ENCODE data around the gene STX3.

- no peak for TF ChIP-seq POLR2AphosphoS5 (IDR thresholded peaks at IDR 0.05)
- TF ChIP-seq, protein P1, sequence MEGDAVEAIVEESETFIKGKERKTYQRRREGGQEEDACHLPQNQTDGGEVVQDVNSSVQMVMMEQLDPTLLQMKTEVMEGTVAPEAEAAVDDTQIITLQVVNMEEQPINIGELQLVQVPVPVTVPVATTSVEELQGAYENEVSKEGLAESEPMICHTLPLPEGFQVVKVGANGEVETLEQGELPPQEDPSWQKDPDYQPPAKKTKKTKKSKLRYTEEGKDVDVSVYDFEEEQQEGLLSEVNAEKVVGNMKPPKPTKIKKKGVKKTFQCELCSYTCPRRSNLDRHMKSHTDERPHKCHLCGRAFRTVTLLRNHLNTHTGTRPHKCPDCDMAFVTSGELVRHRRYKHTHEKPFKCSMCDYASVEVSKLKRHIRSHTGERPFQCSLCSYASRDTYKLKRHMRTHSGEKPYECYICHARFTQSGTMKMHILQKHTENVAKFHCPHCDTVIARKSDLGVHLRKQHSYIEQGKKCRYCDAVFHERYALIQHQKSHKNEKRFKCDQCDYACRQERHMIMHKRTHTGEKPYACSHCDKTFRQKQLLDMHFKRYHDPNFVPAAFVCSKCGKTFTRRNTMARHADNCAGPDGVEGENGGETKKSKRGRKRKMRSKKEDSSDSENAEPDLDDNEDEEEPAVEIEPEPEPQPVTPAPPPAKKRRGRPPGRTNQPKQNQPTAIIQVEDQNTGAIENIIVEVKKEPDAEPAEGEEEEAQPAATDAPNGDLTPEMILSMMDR (IDR thresholded peaks at IDR 0.05): no peak
- no peak for TF ChIP-seq EP300 (IDR thresholded peaks at IDR 0.05)
Measured at GRCh38 chr11:59754859-59755700, at the start of gene STX3.

Measured in gastroesophageal sphincter (tissue), 3 donors.